Left forelimb (tissue), 1 donor: ENCODE data around the gene REPS2.
"Not testable (repeated sequence)": the region's sequence is repeated elsewhere in the genome, so short reads cannot be mapped to it uniquely, and the experiment has no call there.

ENCODE experiments used
- DNase-seq: peaks from one replicate; pipeline ENCODE4 v3.0.0-alpha.2; 2018; ENCODE audit warnings: low spot score

The REPS2 gene

GRCh38 chrX:16964976-16965375, 18.5 kb downstream of the REPS2 start:
- not testable (repeated sequence) for DNase-seq

- DNase-seq = no peak
These were observed 20.4 kb downstream of the REPS2 start for GRCh38 chrX:16966752-16967448.

GRCh38 chrX:16968753-16969152, 22.3 kb downstream of the REPS2 start:
- not testable (repeated sequence) for DNase-seq

DNA sequence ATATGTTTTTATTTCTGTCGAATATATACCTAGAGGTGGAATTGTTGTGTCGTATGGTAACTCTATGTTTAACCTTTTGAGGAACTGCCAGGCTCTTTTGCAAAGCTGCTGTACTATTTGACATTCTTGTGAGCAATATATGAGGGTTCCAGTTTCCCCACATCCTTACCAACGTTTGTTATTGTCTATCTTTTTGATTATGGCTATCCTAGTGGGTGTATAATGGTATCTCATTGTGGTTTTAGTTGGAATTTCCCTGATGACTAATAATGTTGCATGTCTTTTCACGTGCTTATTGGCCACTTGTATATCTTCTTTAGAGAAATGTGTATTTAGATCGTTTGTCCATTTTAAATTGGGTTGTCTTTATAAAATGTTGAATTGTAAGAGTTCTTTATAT, 24.5 kb downstream of the REPS2 start:
- DNase-seq = no peak

GRCh38 chrX:16971694-16972093, 25.2 kb downstream of the REPS2 start:
- no peak for DNase-seq

GRCh38 chrX:16975233-16975632, 28.8 kb downstream of the REPS2 start:
- no peak for DNase-seq

DNA sequence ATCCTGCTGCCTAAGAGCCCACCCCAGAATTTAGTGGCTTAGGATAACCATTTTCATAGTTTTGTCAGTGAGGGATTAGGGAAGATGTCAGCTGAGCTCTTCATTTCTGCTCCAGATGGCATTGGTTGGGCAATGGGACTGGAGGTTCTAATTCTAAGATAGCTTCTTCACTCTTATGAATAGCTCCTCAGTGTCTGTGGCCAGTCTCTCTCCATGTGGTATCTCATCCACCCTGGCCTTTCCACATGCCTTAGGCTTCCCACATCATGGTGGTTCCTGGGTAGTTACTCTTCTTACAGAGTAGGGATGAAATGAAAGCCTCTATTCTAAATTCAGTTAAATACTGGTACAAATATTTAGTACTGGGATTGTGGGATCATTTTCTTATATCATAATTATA, 31.3 kb downstream of the REPS2 start:
- no peak for DNase-seq

- DNase-seq = no peak
These were observed 31.9 kb downstream of the REPS2 start for GRCh38 chrX:16978193-16978984.

DNA sequence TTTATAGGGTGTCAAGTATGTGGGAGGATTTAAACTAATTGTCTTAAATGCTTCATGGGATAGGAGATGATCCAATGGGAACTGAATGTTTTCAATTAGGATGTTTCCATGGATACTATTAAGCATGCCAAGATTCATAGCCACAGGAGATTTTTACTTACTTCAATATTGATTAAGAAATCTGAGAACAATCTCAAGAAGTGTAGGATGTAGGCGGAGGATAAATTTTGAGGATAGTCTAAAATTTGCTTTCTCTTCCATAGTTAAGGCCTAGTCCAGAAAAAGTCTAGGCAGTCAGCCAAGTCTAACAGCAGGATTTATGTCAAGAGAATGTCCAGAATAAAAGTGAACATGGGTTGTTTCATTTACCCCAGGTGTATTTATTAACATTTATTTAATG, 32.8 kb downstream of the REPS2 start:
- no peak for DNase-seq

DNA sequence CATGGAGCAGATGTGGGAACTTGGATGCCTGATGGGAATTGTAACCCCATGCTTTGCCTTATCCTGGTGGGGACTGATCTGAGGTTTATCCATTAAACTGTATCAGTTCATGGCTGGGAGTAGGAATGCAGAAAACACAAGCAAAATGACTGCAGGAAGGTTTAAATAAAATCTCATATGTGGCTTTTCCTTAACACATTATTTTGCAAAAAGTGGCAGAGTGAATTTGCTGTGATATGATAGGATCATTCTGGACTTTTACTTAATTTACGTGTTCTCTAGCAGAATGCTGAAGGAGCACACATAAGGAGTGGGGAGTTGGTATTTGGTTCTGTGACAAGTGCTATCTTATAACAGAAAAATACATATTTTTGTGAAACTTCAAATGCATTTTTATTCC, 34.8 kb downstream of the REPS2 start:
- DNase-seq = no peak

DNA sequence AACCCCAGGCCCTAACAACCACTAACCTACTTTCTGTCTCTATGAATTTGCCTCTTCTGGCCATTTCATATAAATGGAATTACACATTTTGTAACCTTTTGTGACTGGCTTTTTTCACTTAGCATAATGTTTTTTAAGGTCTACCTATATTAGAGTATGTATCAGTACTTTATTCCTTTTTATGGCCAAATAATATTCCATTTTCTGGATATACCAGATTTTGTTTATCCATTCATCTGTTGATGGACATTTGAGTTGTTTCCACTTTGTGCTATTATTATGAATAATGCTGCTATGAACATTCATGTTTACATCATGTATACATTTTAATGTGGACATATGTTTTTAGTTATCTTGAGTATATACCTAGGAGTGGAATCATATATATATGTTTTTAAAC, 35.5 kb downstream of the REPS2 start:
- DNase-seq = no peak

DNA sequence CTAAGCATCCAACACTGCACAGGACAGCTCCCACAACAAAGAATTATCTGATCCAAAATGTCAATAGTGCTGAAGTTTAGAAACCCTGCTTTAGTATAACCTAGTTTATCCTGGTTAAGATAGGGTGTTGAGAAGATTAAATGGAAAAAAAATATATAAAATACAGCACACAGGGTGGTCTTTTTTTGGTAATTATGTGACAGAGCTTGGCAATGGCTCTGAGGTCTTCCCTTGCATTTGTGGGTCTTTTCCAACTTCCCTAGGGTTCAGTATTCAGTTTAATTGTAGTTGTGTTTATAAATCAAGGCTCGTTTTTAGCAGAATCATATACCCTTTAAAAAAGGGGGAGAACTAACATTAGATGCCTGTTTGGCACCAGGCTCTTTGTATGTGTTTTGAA, 36.6 kb downstream of the REPS2 start:
- no peak for DNase-seq

- no peak for DNase-seq
These were observed 38.8 kb downstream of the REPS2 start for GRCh38 chrX:16985286-16985685.

- DNase-seq = no peak
These were observed 39.7 kb downstream of the REPS2 start for GRCh38 chrX:16986169-16986568.

GRCh38 chrX:16989750-16990149, 43.3 kb downstream of the REPS2 start:
- DNase-seq = no peak

GRCh38 chrX:16990839-16991238, 44.4 kb downstream of the REPS2 start:
- no peak for DNase-seq

- DNase-seq = no peak
These were observed 46.0 kb downstream of the REPS2 start for GRCh38 chrX:16992445-16992844.

- DNase-seq = no peak
These were observed 46.5 kb downstream of the REPS2 start for GRCh38 chrX:16992951-16993350.

- DNase-seq = no peak
These were observed 47.4 kb downstream of the REPS2 start for GRCh38 chrX:16993791-16994318.

DNA sequence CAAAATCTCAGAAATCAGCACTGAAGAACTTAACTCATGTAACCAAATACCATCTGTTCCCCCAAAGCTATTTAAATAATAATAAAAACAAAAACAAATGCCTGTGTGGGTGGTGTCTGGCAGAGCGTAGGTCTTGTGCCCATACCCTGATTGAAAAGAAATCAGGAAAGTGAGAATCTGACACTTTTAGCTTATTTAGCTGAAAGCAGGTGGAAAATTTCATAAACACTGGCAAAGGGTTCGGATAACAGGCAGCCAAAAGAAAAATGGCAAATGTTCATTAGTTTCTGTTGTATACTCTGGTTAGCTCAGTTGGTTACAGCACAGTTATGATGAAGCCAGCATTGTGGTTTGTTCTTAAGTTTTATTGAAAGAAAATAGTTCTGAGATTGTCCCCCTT, 48.3 kb downstream of the REPS2 start:
- no peak for DNase-seq

DNA sequence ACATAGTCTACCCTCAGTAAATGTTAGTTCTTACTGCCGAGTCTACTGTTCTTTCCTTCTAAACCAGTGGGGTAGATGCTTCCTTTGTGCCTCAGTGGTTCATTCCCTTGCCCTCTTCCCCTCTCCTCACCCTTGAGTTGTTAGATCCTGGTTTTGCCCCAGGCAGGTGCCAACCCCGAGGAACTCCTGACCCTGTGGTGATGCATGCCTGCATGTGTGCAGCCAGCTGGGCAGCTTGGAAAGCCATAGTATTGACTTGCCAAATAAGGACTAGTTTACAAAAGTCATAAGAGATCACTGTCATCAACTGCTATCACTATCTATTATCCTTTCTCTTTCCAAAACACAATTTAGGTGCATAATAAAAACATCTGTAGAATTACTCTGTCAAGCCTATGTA, 50.9 kb downstream of the REPS2 start:
- no peak for DNase-seq

- no peak for DNase-seq
These were observed 52.8 kb downstream of the REPS2 start for GRCh38 chrX:16999275-16999674.

DNA sequence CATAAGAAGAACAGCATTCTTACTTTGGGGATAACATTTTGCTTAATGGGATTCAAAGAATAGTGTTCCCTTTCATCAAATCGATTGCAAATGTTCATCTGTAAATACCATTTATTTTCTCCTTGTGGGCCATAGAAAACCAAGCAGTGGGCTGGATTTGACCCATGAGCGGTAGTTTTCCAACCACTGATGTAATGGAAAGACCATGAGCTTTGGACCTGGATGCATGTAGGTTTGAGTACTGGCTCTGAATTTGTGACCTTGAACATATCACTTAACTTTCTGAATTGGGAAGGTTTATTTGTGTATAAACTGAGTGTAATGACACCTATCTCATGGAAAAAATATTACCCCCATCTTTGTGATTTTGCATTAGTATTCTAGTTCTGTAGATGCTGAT, 54.3 kb downstream of the REPS2 start:
- DNase-seq = no peak
